ENCODE data around the gene TACR3. TPM values are rescaled to one million over a fixed set of nuclear protein-coding genes. Genes with fewer than 3 reads are reported as not detected.
"Not testable (repeated sequence)": the region's sequence is repeated elsewhere in the genome, so short reads cannot be mapped to it uniquely, and the experiment has no call there.

The TACR3 gene
- not detected in 2 replicates for polyA plus RNA-seq (2011; rRNA removed)
- not detected in 2 replicates for polyA minus RNA-seq (2011; rRNA and poly(A)+ RNA removed)

GRCh38 chr4:103719830-103720207, at the start of gene TACR3:
Gene TACR3, minus strand, starts transcription at chr4:103719985. Its CDS starts 310 bp downstream, at chr4:103719675.
- CTCF ChIA-PET, result no interaction called here
- TF ChIP-seq, protein P1, sequence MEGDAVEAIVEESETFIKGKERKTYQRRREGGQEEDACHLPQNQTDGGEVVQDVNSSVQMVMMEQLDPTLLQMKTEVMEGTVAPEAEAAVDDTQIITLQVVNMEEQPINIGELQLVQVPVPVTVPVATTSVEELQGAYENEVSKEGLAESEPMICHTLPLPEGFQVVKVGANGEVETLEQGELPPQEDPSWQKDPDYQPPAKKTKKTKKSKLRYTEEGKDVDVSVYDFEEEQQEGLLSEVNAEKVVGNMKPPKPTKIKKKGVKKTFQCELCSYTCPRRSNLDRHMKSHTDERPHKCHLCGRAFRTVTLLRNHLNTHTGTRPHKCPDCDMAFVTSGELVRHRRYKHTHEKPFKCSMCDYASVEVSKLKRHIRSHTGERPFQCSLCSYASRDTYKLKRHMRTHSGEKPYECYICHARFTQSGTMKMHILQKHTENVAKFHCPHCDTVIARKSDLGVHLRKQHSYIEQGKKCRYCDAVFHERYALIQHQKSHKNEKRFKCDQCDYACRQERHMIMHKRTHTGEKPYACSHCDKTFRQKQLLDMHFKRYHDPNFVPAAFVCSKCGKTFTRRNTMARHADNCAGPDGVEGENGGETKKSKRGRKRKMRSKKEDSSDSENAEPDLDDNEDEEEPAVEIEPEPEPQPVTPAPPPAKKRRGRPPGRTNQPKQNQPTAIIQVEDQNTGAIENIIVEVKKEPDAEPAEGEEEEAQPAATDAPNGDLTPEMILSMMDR (IDR thresholded peaks at IDR 0.05; ENCODE audit: low read depth, low read length), result no peak
- Histone ChIP-seq H3K4me3 (ENCODE audit: low read depth, low read length) (no peak within 1 kb of the TSS), H3K9me3 (ENCODE audit: control insufficient read depth, insufficient read depth, low read length) (peaks cover 19% of the 10 kb centered on the region), H3K27me3 (ENCODE audit: control insufficient read depth, insufficient read depth, low read length) (no peaks in the 10 kb centered on the region), H3K27ac (ENCODE audit: low read depth, low read length) (no peak within 1 kb of the TSS)
- POLR2A ChIA-PET, result no interaction called here
- no peak for DNase-seq (ENCODE audit: low read depth, low spot score)

GRCh38 chr4:103757631-103758030, 37.8 kb upstream of the TACR3 start:
- Histone ChIP-seq H3K9me3 (ENCODE audit: control insufficient read depth, insufficient read depth, low read length) (peaks cover 22% of the 10 kb centered on the region), H3K27me3 (ENCODE audit: control insufficient read depth, insufficient read depth, low read length) (no peaks in the 10 kb centered on the region), H3K4me3 (ENCODE audit: low read depth, low read length) (no peak overlapping the region), H3K27ac (ENCODE audit: low read depth, low read length) (no peak overlapping the region)
- CTCF ChIA-PET, result no interaction called here
- POLR2A ChIA-PET, result no interaction called here
- DNase-seq (ENCODE audit: low read depth, low spot score), result no peak
- TF ChIP-seq, protein P1 (IDR thresholded peaks at IDR 0.05; ENCODE audit: low read depth, low read length), result no peak

GRCh38 chr4:103756741-103757140, 37.0 kb upstream of the TACR3 start:
- CTCF ChIA-PET, result no interaction called here
- POLR2A ChIA-PET, result no interaction called here

DNA sequence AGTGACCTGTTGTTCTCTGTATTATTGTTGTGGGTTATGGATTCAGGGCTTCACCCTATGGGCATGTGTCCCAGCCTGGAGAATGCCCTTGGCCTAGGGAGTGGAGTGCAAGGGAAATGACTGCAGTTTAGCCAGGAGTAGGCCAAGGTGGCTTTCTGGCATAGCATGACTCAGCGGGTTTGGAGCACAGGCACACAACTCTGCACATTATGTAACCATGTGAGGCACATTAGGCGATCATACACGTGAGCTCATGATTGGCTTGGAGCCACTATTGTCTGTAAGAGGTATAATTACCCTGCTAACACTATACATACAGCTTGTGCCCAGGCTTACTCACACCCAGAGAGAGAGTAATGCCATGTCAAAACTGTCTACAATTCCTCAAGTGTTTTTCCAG, 35.1 kb upstream of the TACR3 start:
- Histone ChIP-seq H3K27ac (ENCODE audit: low read depth, low read length) (no peak overlapping the region), H3K9me3 (ENCODE audit: control insufficient read depth, insufficient read depth, low read length) (peaks cover 23% of the 10 kb centered on the region), H3K27me3 (ENCODE audit: control insufficient read depth, insufficient read depth, low read length) (no peaks in the 10 kb centered on the region), H3K4me3 (ENCODE audit: low read depth, low read length) (no peak overlapping the region)
- DNase-seq (ENCODE audit: low read depth, low spot score), result no peak
- CTCF ChIA-PET, result no interaction called here
- TF ChIP-seq, protein P1 (IDR thresholded peaks at IDR 0.05; ENCODE audit: low read depth, low read length), result no peak
- POLR2A ChIA-PET, result no interaction called here

More at GRCh38 chr4:103756741-103757140, 37.0 kb upstream of the TACR3 start:
- no peak overlapping the region for H3K27ac ChIP-seq (ENCODE audit: low read depth, low read length)
- H3K4me3 ChIP-seq (ENCODE audit: low read depth, low read length), result no peak overlapping the region
- H3K27me3 ChIP-seq (ENCODE audit: control insufficient read depth, insufficient read depth, low read length), result no peaks in the 10 kb centered on the region
- peaks cover 23% of the 10 kb centered on the region for H3K9me3 ChIP-seq (ENCODE audit: control insufficient read depth, insufficient read depth, low read length)
- no peak for DNase-seq (ENCODE audit: low read depth, low spot score)
- TF ChIP-seq, protein P1 (IDR thresholded peaks at IDR 0.05; ENCODE audit: low read depth, low read length), result no peak

DNA sequence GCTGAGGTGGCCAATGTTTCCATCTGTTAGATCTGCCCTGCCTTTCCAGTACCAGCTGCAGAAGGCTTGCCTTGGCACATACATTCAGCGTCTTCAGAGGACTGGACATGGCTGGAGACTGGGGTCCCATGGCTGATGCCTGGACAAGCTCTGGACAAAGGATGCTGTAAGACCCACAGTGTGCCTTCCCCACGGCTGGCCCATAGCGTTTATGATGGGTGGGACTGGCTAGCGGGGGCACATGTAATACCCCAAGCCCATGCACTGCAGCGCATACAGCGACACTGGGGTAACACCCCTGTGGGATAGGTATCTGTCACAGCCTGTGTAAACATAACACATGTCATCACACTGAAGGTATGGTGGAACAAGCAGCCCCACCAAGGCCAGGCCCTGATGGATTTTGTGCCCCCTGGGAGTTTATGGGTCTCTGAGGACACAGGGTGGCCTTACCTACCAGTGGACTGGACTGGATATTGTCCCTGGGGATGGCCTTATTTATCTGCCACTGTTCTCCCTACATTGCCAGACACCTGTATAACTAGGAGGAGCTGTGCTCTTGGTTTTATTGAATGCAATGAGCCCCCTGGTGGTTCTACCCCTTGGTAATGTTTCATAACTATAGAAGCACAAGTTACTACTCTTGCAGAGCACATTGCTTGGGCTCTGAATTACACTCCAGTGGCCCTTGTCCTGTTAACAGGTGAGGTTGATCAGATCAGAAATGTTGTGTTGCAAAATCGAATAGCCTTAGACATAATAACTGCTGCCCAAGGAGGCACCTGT, 34.3 kb upstream of the TACR3 start:
- CTCF ChIA-PET, result no interaction called here
- TF ChIP-seq, protein P1 (IDR thresholded peaks at IDR 0.05; ENCODE audit: low read depth, low read length), result no peak
- POLR2A ChIA-PET, result no interaction called here

DNA sequence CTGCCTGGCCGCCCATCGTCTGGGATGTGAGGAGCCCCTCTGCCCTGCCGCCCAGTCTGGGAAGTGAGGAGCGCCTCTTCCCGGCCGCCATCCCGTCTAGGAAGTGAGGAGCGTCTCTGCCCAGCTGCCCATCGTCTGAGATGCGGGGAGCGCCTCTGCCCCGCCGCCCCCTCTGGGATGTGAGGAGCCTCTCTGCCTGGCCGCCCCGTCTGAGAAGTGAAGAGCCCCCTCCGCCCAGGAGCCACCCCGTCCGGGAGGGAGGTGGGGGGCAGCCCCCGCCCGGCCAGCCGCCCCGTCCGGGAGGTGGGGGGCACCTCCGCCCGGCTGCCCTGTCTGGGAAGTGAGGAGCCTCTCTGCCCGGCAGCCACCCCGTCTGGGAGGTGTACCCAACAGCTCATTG, 3.4 kb upstream of the TACR3 start:
- POLR2A ChIA-PET; H3K4me3 ChIP-seq (ENCODE audit: low read depth, low read length); H3K27me3 ChIP-seq (ENCODE audit: control insufficient read depth, insufficient read depth, low read length): not testable (repeated sequence)

More for the DNA sequence above, 34.3 kb upstream of the TACR3 start:
- H3K9me3 ChIP-seq (ENCODE audit: control insufficient read depth, insufficient read depth, low read length), result peaks cover 23% of the 10 kb centered on the region
- DNase-seq (ENCODE audit: low read depth, low spot score), result no peak
- no peak overlapping the region for H3K27ac ChIP-seq (ENCODE audit: low read depth, low read length)
- H3K27me3 ChIP-seq (ENCODE audit: control insufficient read depth, insufficient read depth, low read length), result no peaks in the 10 kb centered on the region
- H3K4me3 ChIP-seq (ENCODE audit: low read depth, low read length), result no peak overlapping the region

More for the DNA sequence above, 3.4 kb upstream of the TACR3 start:
- peaks cover 19% of the 10 kb centered on the region for H3K9me3 ChIP-seq (ENCODE audit: control insufficient read depth, insufficient read depth, low read length)
- DNase-seq (ENCODE audit: low read depth, low spot score); H3K27ac ChIP-seq (ENCODE audit: low read depth, low read length); CTCF ChIA-PET: not testable (repeated sequence)

Data from AG04450 (cell line).